A673 (cell line): ENCODE data around the gene SMKR1.

Source experiments
- EZH2 ChIP-seq: fragments of 200-600 bp; sonication (generic); IDR thresholded peaks from 2 replicates; pipeline ENCODE4 v1.6.1; 2017; ENCODE audit warnings: borderline replicate concordance, low read depth, mild to moderate bottlenecking, mixed read lengths, antibody characterized with exemption, low read length; ENCODE audit not compliant: poor library complexity, severe bottlenecking
- TF ChIP-seq, protein P1 (sequence below): fragments of 300-800, 200-600 bp; sonication (generic); conservative IDR thresholded peaks from 2 replicates; pipeline ENCODE4 v1.5.1; 2017; ENCODE audit warnings: low read depth, mild to moderate bottlenecking, antibody characterized with exemption, low read length, moderate library complexity, mixed read lengths

DNA sequence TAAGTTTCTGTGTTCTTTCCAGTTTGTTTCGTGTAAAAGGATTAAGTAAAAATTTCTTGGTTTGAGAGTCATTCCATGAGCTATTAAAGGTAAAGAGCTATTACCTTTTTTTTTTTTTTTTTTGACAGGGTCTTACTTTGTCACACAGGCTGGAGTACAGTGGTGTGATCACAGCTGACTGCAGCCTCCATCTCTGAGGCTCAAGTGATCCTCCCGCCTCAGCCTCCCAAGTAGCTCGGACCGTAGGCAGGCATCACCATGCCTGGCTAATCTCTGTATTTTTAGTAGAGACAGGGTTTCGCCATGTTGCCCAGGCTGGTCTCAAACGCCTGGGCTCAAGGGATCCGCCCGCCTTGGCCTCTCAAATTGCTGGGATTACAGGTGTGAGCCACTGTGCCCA, 1.4 kb downstream of the SMKR1 start:
- TF ChIP-seq, protein P1, sequence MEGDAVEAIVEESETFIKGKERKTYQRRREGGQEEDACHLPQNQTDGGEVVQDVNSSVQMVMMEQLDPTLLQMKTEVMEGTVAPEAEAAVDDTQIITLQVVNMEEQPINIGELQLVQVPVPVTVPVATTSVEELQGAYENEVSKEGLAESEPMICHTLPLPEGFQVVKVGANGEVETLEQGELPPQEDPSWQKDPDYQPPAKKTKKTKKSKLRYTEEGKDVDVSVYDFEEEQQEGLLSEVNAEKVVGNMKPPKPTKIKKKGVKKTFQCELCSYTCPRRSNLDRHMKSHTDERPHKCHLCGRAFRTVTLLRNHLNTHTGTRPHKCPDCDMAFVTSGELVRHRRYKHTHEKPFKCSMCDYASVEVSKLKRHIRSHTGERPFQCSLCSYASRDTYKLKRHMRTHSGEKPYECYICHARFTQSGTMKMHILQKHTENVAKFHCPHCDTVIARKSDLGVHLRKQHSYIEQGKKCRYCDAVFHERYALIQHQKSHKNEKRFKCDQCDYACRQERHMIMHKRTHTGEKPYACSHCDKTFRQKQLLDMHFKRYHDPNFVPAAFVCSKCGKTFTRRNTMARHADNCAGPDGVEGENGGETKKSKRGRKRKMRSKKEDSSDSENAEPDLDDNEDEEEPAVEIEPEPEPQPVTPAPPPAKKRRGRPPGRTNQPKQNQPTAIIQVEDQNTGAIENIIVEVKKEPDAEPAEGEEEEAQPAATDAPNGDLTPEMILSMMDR: no peak
- no peak for TF ChIP-seq EZH2
